ENCODE results near the gene HES7.
"Not testable (repeated sequence)": the region's sequence is repeated elsewhere in the genome, so short reads cannot be mapped to it uniquely, and the experiment has no call there.

The HES7 gene

DNA sequence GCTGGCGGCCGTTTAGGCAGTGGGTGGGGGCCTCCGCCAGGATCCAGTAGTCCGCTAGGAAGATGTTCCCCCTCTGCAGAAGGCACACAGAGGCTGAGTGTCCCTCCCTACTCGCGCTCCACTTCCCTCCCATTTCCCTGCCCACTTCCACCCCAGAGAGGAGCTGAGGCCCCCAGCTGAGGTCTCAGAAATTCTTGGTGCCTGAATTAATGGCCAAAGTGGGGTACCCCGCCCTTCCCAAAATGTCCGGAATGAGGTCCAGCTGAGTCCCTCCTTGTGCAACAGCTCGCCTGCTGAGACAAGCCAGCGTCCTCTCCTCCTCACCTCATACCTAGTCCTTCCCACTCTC lies 13.5 kb downstream of the HES7 start (continued):
- TF ChIP-seq PATZ1 (CRISPR knock-in tag; IDR thresholded peaks at IDR 0.05; ENCODE audit: borderline replicate concordance) (no peak), BACH2 (CRISPR knock-in tag; IDR thresholded peaks at IDR 0.05; ENCODE audit: borderline replicate concordance) (no peak), ZFP3 (CRISPR knock-in tag; IDR thresholded peaks at IDR 0.05) (no peak), OSR1 (CRISPR knock-in tag; IDR thresholded peaks at IDR 0.05) (no peak), ZFP30 (CRISPR knock-in tag; IDR thresholded peaks at IDR 0.05) (no peak), ZNF70 (CRISPR knock-in tag; IDR thresholded peaks at IDR 0.05) (no peak), ZC3H10 (CRISPR knock-in tag; IDR thresholded peaks at IDR 0.05) (no peak), TCF4 (CRISPR knock-in tag; IDR thresholded peaks at IDR 0.05; ENCODE audit: borderline replicate concordance) (no peak)
- TF ChIP-seq, protein P1, sequence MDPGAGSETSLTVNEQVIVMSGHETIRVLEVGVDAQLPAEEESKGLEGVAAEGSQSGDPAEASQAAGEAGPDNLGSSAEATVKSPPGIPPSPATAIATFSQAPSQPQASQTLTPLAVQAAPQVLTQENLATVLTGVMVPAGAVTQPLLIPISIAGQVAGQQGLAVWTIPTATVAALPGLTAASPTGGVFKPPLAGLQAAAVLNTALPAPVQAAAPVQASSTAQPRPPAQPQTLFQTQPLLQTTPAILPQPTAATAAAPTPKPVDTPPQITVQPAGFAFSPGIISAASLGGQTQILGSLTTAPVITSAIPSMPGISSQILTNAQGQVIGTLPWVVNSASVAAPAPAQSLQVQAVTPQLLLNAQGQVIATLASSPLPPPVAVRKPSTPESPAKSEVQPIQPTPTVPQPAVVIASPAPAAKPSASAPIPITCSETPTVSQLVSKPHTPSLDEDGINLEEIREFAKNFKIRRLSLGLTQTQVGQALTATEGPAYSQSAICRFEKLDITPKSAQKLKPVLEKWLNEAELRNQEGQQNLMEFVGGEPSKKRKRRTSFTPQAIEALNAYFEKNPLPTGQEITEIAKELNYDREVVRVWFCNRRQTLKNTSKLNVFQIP (CRISPR knock-in tag; IDR thresholded peaks at IDR 0.05; ENCODE audit: borderline replicate concordance, low read depth) = no peak

- ATAC-seq = peak; percentile 88
- TF ChIP-seq, protein P2, sequence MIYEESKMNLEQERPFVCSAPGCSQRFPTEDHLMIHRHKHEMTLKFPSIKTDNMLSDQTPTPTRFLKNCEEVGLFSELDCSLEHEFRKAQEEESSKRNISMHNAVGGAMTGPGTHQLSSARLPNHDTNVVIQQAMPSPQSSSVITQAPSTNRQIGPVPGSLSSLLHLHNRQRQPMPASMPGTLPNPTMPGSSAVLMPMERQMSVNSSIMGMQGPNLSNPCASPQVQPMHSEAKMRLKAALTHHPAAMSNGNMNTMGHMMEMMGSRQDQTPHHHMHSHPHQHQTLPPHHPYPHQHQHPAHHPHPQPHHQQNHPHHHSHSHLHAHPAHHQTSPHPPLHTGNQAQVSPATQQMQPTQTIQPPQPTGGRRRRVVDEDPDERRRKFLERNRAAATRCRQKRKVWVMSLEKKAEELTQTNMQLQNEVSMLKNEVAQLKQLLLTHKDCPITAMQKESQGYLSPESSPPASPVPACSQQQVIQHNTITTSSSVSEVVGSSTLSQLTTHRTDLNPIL (CRISPR knock-in tag; IDR thresholded peaks at IDR 0.05; ENCODE audit: low read depth) = no peak
- no peak for TF ChIP-seq TOX (CRISPR knock-in tag; IDR thresholded peaks at IDR 0.05; ENCODE audit: borderline replicate concordance)
Observed at GRCh38 chr17:8109661-8110455, 14.0 kb downstream of the HES7 start.

GRCh38 chr17:8108972-8109660 lies 14.8 kb downstream of the HES7 start:
- no peak for ATAC-seq
- TF ChIP-seq ISL1 (CRISPR knock-in tag; IDR thresholded peaks at IDR 0.05) = no peak
- no peak for TF ChIP-seq TCF4 (CRISPR knock-in tag; IDR thresholded peaks at IDR 0.05; ENCODE audit: borderline replicate concordance)
- TF ChIP-seq, protein P1 (CRISPR knock-in tag; IDR thresholded peaks at IDR 0.05; ENCODE audit: borderline replicate concordance, low read depth) = no peak
- no peak for TF ChIP-seq PPARA (CRISPR knock-in tag; IDR thresholded peaks at IDR 0.05; ENCODE audit: borderline replicate concordance)
- no peak for TF ChIP-seq OSR1 (CRISPR knock-in tag; IDR thresholded peaks at IDR 0.05)
- no peak for TF ChIP-seq SNAI2 (CRISPR knock-in tag; IDR thresholded peaks at IDR 0.05)
- no peak for TF ChIP-seq ESRRG (CRISPR knock-in tag; IDR thresholded peaks at IDR 0.05)
- no peak for TF ChIP-seq PATZ1 (CRISPR knock-in tag; IDR thresholded peaks at IDR 0.05; ENCODE audit: borderline replicate concordance)
- TF ChIP-seq, protein P3, sequence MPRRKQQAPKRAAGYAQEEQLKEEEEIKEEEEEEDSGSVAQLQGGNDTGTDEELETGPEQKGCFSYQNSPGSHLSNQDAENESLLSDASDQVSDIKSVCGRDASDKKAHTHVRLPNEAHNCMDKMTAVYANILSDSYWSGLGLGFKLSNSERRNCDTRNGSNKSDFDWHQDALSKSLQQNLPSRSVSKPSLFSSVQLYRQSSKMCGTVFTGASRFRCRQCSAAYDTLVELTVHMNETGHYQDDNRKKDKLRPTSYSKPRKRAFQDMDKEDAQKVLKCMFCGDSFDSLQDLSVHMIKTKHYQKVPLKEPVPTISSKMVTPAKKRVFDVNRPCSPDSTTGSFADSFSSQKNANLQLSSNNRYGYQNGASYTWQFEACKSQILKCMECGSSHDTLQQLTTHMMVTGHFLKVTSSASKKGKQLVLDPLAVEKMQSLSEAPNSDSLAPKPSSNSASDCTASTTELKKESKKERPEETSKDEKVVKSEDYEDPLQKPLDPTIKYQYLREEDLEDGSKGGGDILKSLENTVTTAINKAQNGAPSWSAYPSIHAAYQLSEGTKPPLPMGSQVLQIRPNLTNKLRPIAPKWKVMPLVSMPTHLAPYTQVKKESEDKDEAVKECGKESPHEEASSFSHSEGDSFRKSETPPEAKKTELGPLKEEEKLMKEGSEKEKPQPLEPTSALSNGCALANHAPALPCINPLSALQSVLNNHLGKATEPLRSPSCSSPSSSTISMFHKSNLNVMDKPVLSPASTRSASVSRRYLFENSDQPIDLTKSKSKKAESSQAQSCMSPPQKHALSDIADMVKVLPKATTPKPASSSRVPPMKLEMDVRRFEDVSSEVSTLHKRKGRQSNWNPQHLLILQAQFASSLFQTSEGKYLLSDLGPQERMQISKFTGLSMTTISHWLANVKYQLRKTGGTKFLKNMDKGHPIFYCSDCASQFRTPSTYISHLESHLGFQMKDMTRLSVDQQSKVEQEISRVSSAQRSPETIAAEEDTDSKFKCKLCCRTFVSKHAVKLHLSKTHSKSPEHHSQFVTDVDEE (CRISPR knock-in tag; IDR thresholded peaks at IDR 0.05) = no peak
- TF ChIP-seq, protein P4, sequence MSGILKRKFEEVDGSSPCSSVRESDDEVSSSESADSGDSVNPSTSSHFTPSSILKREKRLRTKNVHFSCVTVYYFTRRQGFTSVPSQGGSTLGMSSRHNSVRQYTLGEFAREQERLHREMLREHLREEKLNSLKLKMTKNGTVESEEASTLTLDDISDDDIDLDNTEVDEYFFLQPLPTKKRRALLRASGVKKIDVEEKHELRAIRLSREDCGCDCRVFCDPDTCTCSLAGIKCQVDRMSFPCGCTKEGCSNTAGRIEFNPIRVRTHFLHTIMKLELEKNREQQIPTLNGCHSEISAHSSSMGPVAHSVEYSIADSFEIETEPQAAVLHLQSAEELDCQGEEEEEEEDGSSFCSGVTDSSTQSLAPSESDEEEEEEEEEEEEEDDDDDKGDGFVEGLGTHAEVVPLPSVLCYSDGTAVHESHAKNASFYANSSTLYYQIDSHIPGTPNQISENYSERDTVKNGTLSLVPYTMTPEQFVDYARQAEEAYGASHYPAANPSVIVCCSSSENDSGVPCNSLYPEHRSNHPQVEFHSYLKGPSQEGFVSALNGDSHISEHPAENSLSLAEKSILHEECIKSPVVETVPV (CRISPR knock-in tag; IDR thresholded peaks at IDR 0.05) = no peak
- no peak for TF ChIP-seq RARB (CRISPR knock-in tag; IDR thresholded peaks at IDR 0.05)
- no peak for TF ChIP-seq BACH2 (CRISPR knock-in tag; IDR thresholded peaks at IDR 0.05; ENCODE audit: borderline replicate concordance)

- not testable (repeated sequence) for ATAC-seq
Observed at GRCh38 chr17:8106980-8107379, 16.9 kb downstream of the HES7 start.
